ENCODE measurements around the gene CPEB3. TPM values are rescaled to one million over a fixed set of nuclear protein-coding genes. Genes with fewer than 3 reads are reported as not detected.

Gene CPEB3
- total and polyA plus RNA-seq, 2 experiments from 2014 or later = 5.0 to 8.3 TPM

- no peaks in the 10 kb centered on the region for H3K9me3 ChIP-seq (ENCODE audit: low read depth)
- H3K4me1 ChIP-seq (ENCODE audit: low read depth) = no peaks in the 10 kb centered on the region
- H3K27me3 ChIP-seq = no peaks in the 10 kb centered on the region
- H3K27ac ChIP-seq = no peak overlapping the region
- H3K36me3 ChIP-seq = peaks cover 19% of the 10 kb centered on the region
- DNase-seq (ENCODE audit: low read depth in 1 of 2, low spot score in 1 of 2) = no peak
- H3K4me3 ChIP-seq = no peak overlapping the region
- TF ChIP-seq CTCF (IDR thresholded peaks at IDR 0.05; ENCODE audit: low read depth, low read length) = no peak
Observed at GRCh38 chr10:92080244-92080643, 210.6 kb downstream of the CPEB3 start.

GRCh38 chr10:92079003-92079402 lies 211.9 kb downstream of the CPEB3 start:
- DNase-seq (ENCODE audit: low read depth in 1 of 2, low spot score in 1 of 2) = no peak
- Histone ChIP-seq H3K27me3 (no peaks in the 10 kb centered on the region), H3K9me3 (ENCODE audit: low read depth) (no peaks in the 10 kb centered on the region), H3K4me1 (ENCODE audit: low read depth) (peaks cover 6% of the 10 kb centered on the region), H3K27ac (no peak overlapping the region), H3K36me3 (peaks cover 19% of the 10 kb centered on the region), H3K4me3 (no peak overlapping the region)
- no peak for TF ChIP-seq CTCF (IDR thresholded peaks at IDR 0.05; ENCODE audit: low read depth, low read length)

GRCh38 chr10:92076722-92077121 lies 214.2 kb downstream of the CPEB3 start:
- H3K27ac ChIP-seq = no peak overlapping the region
- H3K9me3 ChIP-seq (ENCODE audit: low read depth) = no peaks in the 10 kb centered on the region
- TF ChIP-seq CTCF (IDR thresholded peaks at IDR 0.05; ENCODE audit: low read depth, low read length) = no peak
- peaks cover 19% of the 10 kb centered on the region for H3K36me3 ChIP-seq
- H3K4me1 ChIP-seq (ENCODE audit: low read depth) = peaks cover 6% of the 10 kb centered on the region
- no peaks in the 10 kb centered on the region for H3K27me3 ChIP-seq
- H3K4me3 ChIP-seq = no peak overlapping the region
- no peak for DNase-seq (ENCODE audit: low read depth in 1 of 2, low spot score in 1 of 2)

- Histone ChIP-seq H3K4me1 (ENCODE audit: low read depth) (peaks cover 6% of the 10 kb centered on the region), H3K36me3 (peaks cover 13% of the 10 kb centered on the region), H3K4me3 (no peak overlapping the region), H3K27ac (no peak overlapping the region), H3K9me3 (ENCODE audit: low read depth) (no peaks in the 10 kb centered on the region), H3K27me3 (no peaks in the 10 kb centered on the region)
- TF ChIP-seq CTCF (IDR thresholded peaks at IDR 0.05; ENCODE audit: low read depth, low read length) = no peak
- DNase-seq (ENCODE audit: low read depth in 1 of 2, low spot score in 1 of 2) = no peak
Observed at GRCh38 chr10:92075829-92076228, 215.0 kb downstream of the CPEB3 start.

- Histone ChIP-seq H3K9me3 (ENCODE audit: low read depth) (no peaks in the 10 kb centered on the region), H3K27me3 (no peaks in the 10 kb centered on the region), H3K4me3 (no peak overlapping the region), H3K27ac (no peak overlapping the region), H3K4me1 (ENCODE audit: low read depth) (peaks cover 6% of the 10 kb centered on the region), H3K36me3 (peaks cover 9% of the 10 kb centered on the region)
- peak; percentile 27 for TF ChIP-seq CTCF (IDR thresholded peaks at IDR 0.05; ENCODE audit: low read depth, low read length)
- DNase-seq (ENCODE audit: low read depth in 1 of 2, low spot score in 1 of 2) = peak in 1 of 2 donors; percentile 25
Observed at GRCh38 chr10:92074126-92074887, 216.6 kb downstream of the CPEB3 start.
